MM.1S (cell line): Measurements from ENCODE around the gene CPEB1.
A peak's percentile ranks its signal among the peaks of the same experiment; 100 is the strongest.

Experiments used
- DNase-seq: peaks from one replicate; pipeline ENCODE4 v3.0.0-alpha.2; 2015
- H2AFZ ChIP-seq: fragments of 300-600 bp; sonication (generic); 2 replicates; pipeline ENCODE4 v1.6.0; 2016; ENCODE audit warnings: antibody characterized with exemption, low read length
- H3F3A ChIP-seq: fragments of 300-600 bp; sonication (generic); 2 replicates; pipeline ENCODE4 v1.6.1; 2016; ENCODE audit warnings: mild to moderate bottlenecking, antibody characterized with exemption, low read length, moderate library complexity, mixed read lengths; ENCODE audit not compliant: insufficient read depth
- H3K27ac ChIP-seq: fragments of 300-600 bp; sonication (generic); 2 replicates; pipeline ENCODE4 v1.5.1; 2016; ENCODE audit warnings: mild to moderate bottlenecking, low read length
- H3K27me3 ChIP-seq: fragments of 300-600 bp; sonication (generic); replicated peaks from 2 replicates; pipeline ENCODE4 v1.6.0; 2016; ENCODE audit warnings: low read length; ENCODE audit not compliant: insufficient read depth
- H3K36me3 ChIP-seq: fragments of 300-600 bp; sonication (generic); replicated peaks from 2 replicates; pipeline ENCODE4 v1.6.1; 2016; ENCODE audit warnings: mild to moderate bottlenecking, low read length, mixed read lengths; ENCODE audit not compliant: insufficient read depth
- H3K4me1 ChIP-seq: fragments of 300-600 bp; sonication (generic); 2 replicates; pipeline ENCODE4 v1.6.1; 2016; ENCODE audit warnings: low read length, mixed read lengths
- H3K4me2 ChIP-seq: fragments of 300-600 bp; sonication (generic); 2 replicates; pipeline ENCODE4 v1.6.0; 2016; ENCODE audit warnings: low read depth, low read length
- H3K4me3 ChIP-seq: fragments of 300-600 bp; sonication (generic); 2 replicates; pipeline ENCODE4 v1.5.1; 2016; ENCODE audit warnings: low read length, mixed read lengths
- H3K79me2 ChIP-seq: fragments of 300-600 bp; sonication (generic); 2 replicates; pipeline ENCODE4 v1.6.1; 2016; ENCODE audit warnings: mixed run types, low read length, mixed read lengths
- H3K9ac ChIP-seq: fragments of 300-600 bp; sonication (generic); 2 replicates; pipeline ENCODE4 v1.6.1; 2016; ENCODE audit warnings: low read length, mixed read lengths
- H3K9me2 ChIP-seq: fragments of 300-600 bp; sonication (generic); replicated peaks from 2 replicates; pipeline ENCODE4 v1.6.1; 2016; ENCODE audit warnings: mild to moderate bottlenecking, low read length, mixed read lengths; ENCODE audit not compliant: insufficient read depth
- H3K9me3 ChIP-seq: fragments of 300-600 bp; sonication (generic); replicated peaks from 2 replicates; pipeline ENCODE4 v1.6.1; 2016; ENCODE audit warnings: mild to moderate bottlenecking, low read length, mixed read lengths; ENCODE audit not compliant: insufficient read depth
- H4K20me1 ChIP-seq: fragments of 300-600 bp; sonication (generic); 2 replicates; pipeline ENCODE4 v1.6.1; 2016; ENCODE audit warnings: mild to moderate bottlenecking, low read length, moderate library complexity, mixed read lengths; ENCODE audit not compliant: insufficient read depth
- EZH2 ChIP-seq: fragments of 300-600 bp; sonication (generic); optimal IDR thresholded peaks from 2 replicates; pipeline ENCODE3; 2017; ENCODE audit warnings: low read depth, mild to moderate bottlenecking, antibody characterized with exemption, low read length, mixed read lengths
- EZH2phosphoT487 ChIP-seq: fragments of 300-600 bp; sonication (generic); IDR thresholded peaks from 2 replicates; pipeline ENCODE4 v1.6.1; 2018; ENCODE audit warnings: antibody characterized with exemption, low read length
- TF ChIP-seq, protein P1 (sequence below): fragments of 300-600 bp; sonication (generic); IDR thresholded peaks from 2 replicates; pipeline ENCODE4 v1.5.1; 2016; ENCODE audit warnings: antibody characterized with exemption, low read length, mixed read lengths

Gene CPEB1

GRCh38 chr15:82679626-82680199 is 32.5 kb upstream of the CPEB1 start:
- Histone ChIP-seq H3K9me3 (no peaks in the 10 kb centered on the region), H3K4me2 (peak overlapping the region; percentile 89), H2AFZ (peak overlapping the region; percentile 91), H4K20me1 (no peaks in the 10 kb centered on the region), H3K27me3 (peaks cover 14% of the 10 kb centered on the region; the same call in 1 of the 2 replicates), H3K4me3 (peak overlapping the region; percentile 64), H3K27ac (no peak overlapping the region), H3F3A (peaks cover 3% of the 10 kb centered on the region; the same call in 1 of the 2 replicates), H3K9me2 (no peaks in the 10 kb centered on the region), H3K79me2 (no peaks in the 10 kb centered on the region), H3K36me3 (no peaks in the 10 kb centered on the region), H3K9ac (no peak overlapping the region), H3K4me1 (peaks cover 10% of the 10 kb centered on the region; the same call in 1 of the 2 replicates)
- TF ChIP-seq EZH2phosphoT487 (no peak), EZH2 (no peak)
- TF ChIP-seq, protein P1, sequence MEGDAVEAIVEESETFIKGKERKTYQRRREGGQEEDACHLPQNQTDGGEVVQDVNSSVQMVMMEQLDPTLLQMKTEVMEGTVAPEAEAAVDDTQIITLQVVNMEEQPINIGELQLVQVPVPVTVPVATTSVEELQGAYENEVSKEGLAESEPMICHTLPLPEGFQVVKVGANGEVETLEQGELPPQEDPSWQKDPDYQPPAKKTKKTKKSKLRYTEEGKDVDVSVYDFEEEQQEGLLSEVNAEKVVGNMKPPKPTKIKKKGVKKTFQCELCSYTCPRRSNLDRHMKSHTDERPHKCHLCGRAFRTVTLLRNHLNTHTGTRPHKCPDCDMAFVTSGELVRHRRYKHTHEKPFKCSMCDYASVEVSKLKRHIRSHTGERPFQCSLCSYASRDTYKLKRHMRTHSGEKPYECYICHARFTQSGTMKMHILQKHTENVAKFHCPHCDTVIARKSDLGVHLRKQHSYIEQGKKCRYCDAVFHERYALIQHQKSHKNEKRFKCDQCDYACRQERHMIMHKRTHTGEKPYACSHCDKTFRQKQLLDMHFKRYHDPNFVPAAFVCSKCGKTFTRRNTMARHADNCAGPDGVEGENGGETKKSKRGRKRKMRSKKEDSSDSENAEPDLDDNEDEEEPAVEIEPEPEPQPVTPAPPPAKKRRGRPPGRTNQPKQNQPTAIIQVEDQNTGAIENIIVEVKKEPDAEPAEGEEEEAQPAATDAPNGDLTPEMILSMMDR: no peak
- no peak for DNase-seq

DNA sequence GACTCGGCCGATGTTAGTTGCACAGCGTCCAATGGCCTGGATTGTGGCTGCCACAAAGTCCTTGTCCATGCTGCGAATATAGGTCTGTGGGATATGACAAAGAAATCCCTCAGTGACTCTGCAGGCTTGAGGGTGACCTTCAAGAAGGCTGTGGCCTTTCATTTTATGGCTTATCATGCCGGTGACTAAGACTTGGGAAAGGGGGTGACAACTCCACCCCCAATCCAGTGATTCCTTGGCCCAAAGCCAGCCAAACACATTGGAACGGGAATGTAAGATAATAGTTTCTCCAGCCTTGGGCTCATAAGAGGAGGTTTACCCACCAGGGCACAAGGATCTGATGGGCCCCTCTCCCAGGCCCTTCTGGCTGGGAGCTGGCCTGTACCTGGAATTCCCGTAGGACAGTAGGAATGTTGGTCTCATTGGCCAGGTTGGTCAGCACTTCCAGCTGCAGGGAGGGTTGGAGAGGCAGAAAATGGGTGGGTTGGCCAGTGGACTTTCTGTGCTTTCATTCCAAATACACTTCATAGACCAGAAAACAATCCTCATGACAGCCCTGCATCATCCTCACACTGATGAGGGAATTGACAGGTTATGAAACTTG is 30.7 kb upstream of the CPEB1 start:
- Histone ChIP-seq H3K36me3 (no peaks in the 10 kb centered on the region), H4K20me1 (no peaks in the 10 kb centered on the region), H3K9me2 (no peaks in the 10 kb centered on the region), H3F3A (peaks cover 3% of the 10 kb centered on the region; the same call in 1 of the 2 replicates), H3K9ac (no peak overlapping the region), H3K4me2 (no peak overlapping the region), H3K4me3 (no peak overlapping the region), H2AFZ (no peak overlapping the region), H3K27me3 (peaks cover 14% of the 10 kb centered on the region; the same call in 1 of the 2 replicates), H3K4me1 (peaks cover 10% of the 10 kb centered on the region; the same call in 1 of the 2 replicates), H3K9me3 (no peaks in the 10 kb centered on the region), H3K27ac (no peak overlapping the region), H3K79me2 (no peaks in the 10 kb centered on the region)
- no peak for DNase-seq
- no peak for TF ChIP-seq EZH2
- TF ChIP-seq EZH2phosphoT487: no peak
- TF ChIP-seq, protein P1: no peak

GRCh38 chr15:82674873-82675272 is 27.7 kb upstream of the CPEB1 start:
- Histone ChIP-seq H3K79me2 (no peaks in the 10 kb centered on the region), H3K9me2 (no peaks in the 10 kb centered on the region), H3K9me3 (no peaks in the 10 kb centered on the region), H3K27ac (no peak overlapping the region), H3K4me2 (no peak overlapping the region), H3F3A (no peaks in the 10 kb centered on the region), H2AFZ (no peak overlapping the region), H3K27me3 (peaks cover 11% of the 10 kb centered on the region; the same call in 1 of the 2 replicates), H3K9ac (no peak overlapping the region), H3K4me1 (no peaks in the 10 kb centered on the region), H3K36me3 (no peaks in the 10 kb centered on the region), H3K4me3 (no peak overlapping the region), H4K20me1 (no peaks in the 10 kb centered on the region)
- TF ChIP-seq EZH2 (no peak), EZH2phosphoT487 (no peak)
- TF ChIP-seq, protein P1: no peak
- DNase-seq: no peak
